ENCODE results near the gene CCDC148. TPM values are rescaled to one million over a fixed set of nuclear protein-coding genes. Genes with fewer than 3 reads are reported as not detected.

CCDC148 gene
- total RNA-seq, 4 donors from 2014 or later, result not detected

GRCh38 chr2:158129037-158129436, 327.5 kb downstream of the CCDC148 start:
- DNase-seq, result no peak
- no peaks in the 10 kb centered on the region for H3K9me3 ChIP-seq
- no peaks in the 10 kb centered on the region for H3K27me3 ChIP-seq
- no peaks in the 10 kb centered on the region for H3K36me3 ChIP-seq
- H3K27ac ChIP-seq, result peak overlapping the region in 3 of 4 donors; percentile 21 to 65 (median 64)
- H3K4me1 ChIP-seq, result peaks cover 0 to 23% (median 0%) of the 10 kb centered on the region in 4 donors
- no peak for TF ChIP-seq POLR2A (IDR thresholded peaks at IDR 0.05)
- TF ChIP-seq CTCF (IDR thresholded peaks at IDR 0.05), result no peak
- no peak overlapping the region for H3K4me3 ChIP-seq

- no peak for TF ChIP-seq POLR2A (IDR thresholded peaks at IDR 0.05)
- peak in 2 of 6 experiments; percentile 28 to 39 for TF ChIP-seq CTCF (IDR thresholded peaks at IDR 0.05)
- Histone ChIP-seq H3K27ac (peak overlapping the region in 3 of 4 donors; percentile 21 to 65 (median 64)), H3K4me3 (no peak overlapping the region), H3K36me3 (no peaks in the 10 kb centered on the region), H3K27me3 (no peaks in the 10 kb centered on the region), H3K4me1 (peaks cover 0 to 22% (median 0%) of the 10 kb centered on the region in 4 donors), H3K9me3 (no peaks in the 10 kb centered on the region)
- DNase-seq, result peak in 2 of 3 donors; percentile 80 to 89
These were observed 328.2 kb downstream of the CCDC148 start for GRCh38 chr2:158128168-158128973.

GRCh38 chr2:158127380-158127804, 329.2 kb downstream of the CCDC148 start:
- no peaks in the 10 kb centered on the region for H3K9me3 ChIP-seq
- H3K4me1 ChIP-seq, result peaks cover 0 to 22% (median 0%) of the 10 kb centered on the region in 4 donors
- TF ChIP-seq POLR2A (IDR thresholded peaks at IDR 0.05) (no peak), CTCF (IDR thresholded peaks at IDR 0.05) (no peak)
- no peak for DNase-seq
- peak overlapping the region in 2 of 4 donors; percentile 64 to 65 for H3K27ac ChIP-seq
- H3K36me3 ChIP-seq, result no peaks in the 10 kb centered on the region
- no peak overlapping the region for H3K4me3 ChIP-seq
- no peaks in the 10 kb centered on the region for H3K27me3 ChIP-seq

- TF ChIP-seq POLR2A (IDR thresholded peaks at IDR 0.05), result no peak
- peak in 3 of 6 experiments; percentile 36 to 41 (median 38) for TF ChIP-seq CTCF (IDR thresholded peaks at IDR 0.05)
- H3K27ac ChIP-seq, result peak overlapping the region in 2 of 4 donors; percentile 24 to 70
- DNase-seq, result no peak
- no peaks in the 10 kb centered on the region for H3K27me3 ChIP-seq
- H3K4me3 ChIP-seq, result no peak overlapping the region
- H3K9me3 ChIP-seq, result no peaks in the 10 kb centered on the region
- H3K4me1 ChIP-seq, result peaks cover 0 to 22% (median 0%) of the 10 kb centered on the region in 4 donors
- no peaks in the 10 kb centered on the region for H3K36me3 ChIP-seq
These were observed 330.6 kb downstream of the CCDC148 start for GRCh38 chr2:158125756-158126498.

GRCh38 chr2:158124896-158125295, 331.7 kb downstream of the CCDC148 start:
- H3K9me3 ChIP-seq, result no peaks in the 10 kb centered on the region
- no peak for TF ChIP-seq CTCF (IDR thresholded peaks at IDR 0.05)
- TF ChIP-seq POLR2A (IDR thresholded peaks at IDR 0.05), result no peak
- peak overlapping the region in 1 of 4 donors; percentile 24 for H3K27ac ChIP-seq
- H3K27me3 ChIP-seq, result no peaks in the 10 kb centered on the region
- peaks cover 0 to 22% (median 1%) of the 10 kb centered on the region in 4 donors for H3K4me1 ChIP-seq
- no peaks in the 10 kb centered on the region for H3K36me3 ChIP-seq
- H3K4me3 ChIP-seq, result no peak overlapping the region
- no peak for DNase-seq

Small RNA genes lying within 50 kb of the gene (small RNA-seq; reads per million reads assigned to genes)
- gene RN7SL393P, result 0 reads per million in 2 donors

Other genes starting within 250 kb of the CCDC148 start
- 100 to 1,000 TPM in 2 of 4 donors, 10 to 100 TPM in 2; 67.8 to 168 (median 117) TPM for gene PKP4, start 199 bp upstream of the CCDC148 start, total RNA-seq

Data from Peyer's patch (tissue), 4 donors.